Erythroblast (primary cell): ENCODE measurements around the gene AP2M1.

Source experiments
- GATA1 ChIP-seq: IDR thresholded peaks from 2 replicates; pipeline ENCODE4 v1.6.1; 2011; ENCODE audit warnings: low read depth, mild to moderate bottlenecking, control low read depth, low read length, moderate library complexity
- POLR2A ChIP-seq: IDR thresholded peaks from 2 replicates; pipeline ENCODE4 v1.6.1; 2011; ENCODE audit warnings: mild to moderate bottlenecking, low read length

DNA sequence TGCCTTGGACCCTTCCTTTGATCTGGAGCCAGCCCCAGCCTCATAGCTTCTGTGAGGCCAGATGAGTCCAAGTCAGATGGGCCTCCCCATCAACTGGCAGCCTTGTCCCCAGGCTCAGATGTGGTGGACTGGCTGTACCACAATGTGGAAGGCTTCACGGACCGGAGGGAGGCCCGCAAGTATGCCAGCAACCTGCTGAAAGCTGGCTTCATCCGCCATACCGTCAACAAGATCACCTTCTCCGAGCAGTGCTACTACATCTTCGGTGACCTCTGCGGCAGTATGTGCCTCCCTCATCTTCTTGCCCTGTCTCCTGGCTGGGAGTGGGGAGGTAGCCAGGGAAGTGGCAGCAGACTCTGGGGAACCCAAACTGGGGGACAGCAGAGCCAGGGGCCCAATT is 6.9 kb upstream of the AP2M1 start:
- TF ChIP-seq POLR2A: no peak
- TF ChIP-seq GATA1: no peak
